H1 (cell line): ENCODE results near the gene NUP107. TPM values are rescaled to one million over a fixed set of nuclear protein-coding genes. Genes with fewer than 3 reads are reported as not detected.

Experiments
- CTCF ChIA-PET: fragments of 300-600 bp; sonication (Branson Sonifier 250); formaldehyde crosslinking; loops from one replicate; lab custom pipeline; 2021; ENCODE audit not compliant: partially characterized antibody; lab: Charles Lee
- POLR2A ChIA-PET: fragments of 300-600 bp; sonication (Branson Sonifier 250); formaldehyde crosslinking; loops from one replicate; lab custom pipeline; 2021; ENCODE audit warnings: inconsistent platforms; ENCODE audit not compliant: partially characterized antibody; lab: Charles Lee
- DNase-seq, 2 experiments: peaks; one replicate each; pipeline versions ENCODE4 v3.0.0 to v3.0.0-alpha.2; 2010 to 2022; ENCODE audit warnings: low spot score in 2 of 2, low read depth in 1 of 2, mixed read lengths in 1 of 2
- FAIRE-seq: peaks from 2 replicates; lab custom pipeline; 2011; peaks lifted over from hg19 to GRCh38; lab: Jason Lieb, UNC
- H2AFZ ChIP-seq: 2 replicates; pipeline ENCODE4 v1.8.1; 2012; ENCODE audit warnings: low read length, inconsistent platforms
- H2AK5ac ChIP-seq: 2 replicates; pipeline ENCODE4 v1.6.1; 2013; ENCODE audit warnings: low read depth, low read length
- H2BK120ac ChIP-seq: replicated peaks from 2 replicates; pipeline ENCODE3; 2013; ENCODE audit warnings: low read depth, low read length, inconsistent platforms
- H2BK12ac ChIP-seq: 2 replicates; pipeline ENCODE4 v1.6.1; 2013; ENCODE audit warnings: low read depth, low read length
- H2BK15ac ChIP-seq: 2 replicates; pipeline ENCODE4 v1.6.1; 2013; ENCODE audit warnings: low read length
- H2BK20ac ChIP-seq: 2 replicates; pipeline ENCODE4 v1.6.1; 2013; ENCODE audit warnings: low read length
- H2BK5ac ChIP-seq: 2 replicates; pipeline ENCODE4 v1.6.1; 2013; ENCODE audit warnings: low read depth, low read length
- H3K14ac ChIP-seq: 2 replicates; pipeline ENCODE4 v1.6.1; 2013; ENCODE audit warnings: inconsistent platforms; ENCODE audit not compliant: insufficient read length
- H3K18ac ChIP-seq: 2 replicates; pipeline ENCODE4 v1.6.1; 2013; ENCODE audit warnings: low read length; ENCODE audit errors: extremely low read depth
- H3K23ac ChIP-seq: 2 replicates; pipeline ENCODE4 v1.6.1; 2013; ENCODE audit warnings: inconsistent platforms; ENCODE audit not compliant: insufficient read length
- H3K23me2 ChIP-seq: 2 replicates; pipeline ENCODE4 v1.6.1; 2013; ENCODE audit warnings: low read depth, low read length
- H3K27ac ChIP-seq: 2 replicates; pipeline ENCODE4 v1.6.1; 2011; ENCODE audit warnings: low read depth, low read length, inconsistent platforms
- H3K27me3 ChIP-seq, 4 experiments: replicated peaks in 1 of 4; 1 replicate in 1 of 4; 2 replicates in 3 of 4; pipeline versions ENCODE4 v1.6.1 to v1.8.1; 2011 to 2013; ENCODE audit warnings: low read length in 3 of 4, mild to moderate bottlenecking in 3 of 4, inconsistent platforms in 2 of 4, mixed read lengths in 2 of 4, moderate library complexity in 1 of 4; ENCODE audit not compliant: control insufficient read depth in 3 of 4, insufficient read depth in 3 of 4; ENCODE audit errors: extremely low read depth in 1 of 4
- H3K36me3 ChIP-seq, 4 experiments: 2 replicates each; pipeline versions ENCODE4 v1.6.1 to v1.8.1; 2011 to 2013; ENCODE audit warnings: mild to moderate bottlenecking in 4 of 4, low read length in 3 of 4, moderate library complexity in 2 of 4, control low read depth in 1 of 4, inconsistent platforms in 1 of 4; ENCODE audit not compliant: insufficient read depth in 4 of 4, control insufficient read depth in 2 of 4
- H3K4ac ChIP-seq: replicated peaks from 2 replicates; pipeline ENCODE3; 2013; ENCODE audit warnings: low read length, low read depth, mixed read lengths, inconsistent platforms; ENCODE audit not compliant: insufficient read length
- H3K4me1 ChIP-seq, 4 experiments: replicated peaks in 1 of 4; 1 replicate in 1 of 4; 2 replicates in 3 of 4; pipeline versions ENCODE4 v1.6.1 to v1.8.1; 2011 to 2013; ENCODE audit warnings: low read length in 3 of 4, inconsistent platforms in 2 of 4, mixed read lengths in 1 of 4; ENCODE audit not compliant: insufficient read depth in 4 of 4, control insufficient read depth in 3 of 4
- H3K4me2 ChIP-seq, 2 experiments: 2 replicates each; pipeline versions ENCODE4 v1.6.1 to v1.8.1; 2011 to 2013; ENCODE audit warnings: low read depth in 2 of 2, low read length in 2 of 2, control low read depth in 1 of 2, inconsistent platforms in 1 of 2, mild to moderate bottlenecking in 1 of 2; ENCODE audit not compliant: insufficient read depth in 1 of 2
- H3K4me3 ChIP-seq, 4 experiments: fragments of 200-600, 300-600 bp in 1 of 4; sonication (generic), shearing (Covaris generic), sonication (Bioruptor Twin) in 1 of 4; 2 replicates each; pipeline versions ENCODE4 v1.5.1 to v1.8.1; 2011 to 2016; ENCODE audit warnings: low read length in 4 of 4, low read depth in 3 of 4, control low read depth in 2 of 4, inconsistent platforms in 2 of 4, mild to moderate bottlenecking in 2 of 4, mixed read lengths in 1 of 4, moderate library complexity in 1 of 4; ENCODE audit not compliant: insufficient read depth in 2 of 4; ENCODE audit errors: extremely low read depth in 1 of 4
- H3K56ac ChIP-seq: replicated peaks from 2 replicates; pipeline ENCODE3; 2013; ENCODE audit warnings: low read depth, mild to moderate bottlenecking, mixed read lengths, low read length, inconsistent platforms; ENCODE audit not compliant: insufficient read length
- H3K79me1 ChIP-seq: 2 replicates; pipeline ENCODE4 v1.6.1; 2013; ENCODE audit warnings: low read depth, low read length, control low read depth
- H3K79me2 ChIP-seq, 2 experiments: 2 replicates each; pipeline versions ENCODE4 v1.6.1 to v1.8.1; 2012 to 2013; ENCODE audit warnings: low read length in 2 of 2, mild to moderate bottlenecking in 2 of 2, inconsistent platforms in 1 of 2; ENCODE audit not compliant: insufficient read depth in 2 of 2, control insufficient read depth in 1 of 2
- H3K9ac ChIP-seq, 4 experiments: replicated peaks in 1 of 4; 1 replicate in 1 of 4; 2 replicates in 3 of 4; pipeline versions ENCODE4 v1.6.1 to v1.8.1; 2011 to 2013; ENCODE audit warnings: low read depth in 3 of 4, low read length in 3 of 4, control low read depth in 2 of 4, mild to moderate bottlenecking in 2 of 4, moderate library complexity in 2 of 4, inconsistent platforms in 1 of 4; ENCODE audit errors: extremely low read depth in 1 of 4
- H3K9me3 ChIP-seq, 2 experiments: 2 replicates each; pipeline versions ENCODE4 v1.6.1 to v1.8.1; 2012 to 2013; ENCODE audit warnings: mild to moderate bottlenecking in 2 of 2, moderate library complexity in 2 of 2, control low read depth in 1 of 2, inconsistent platforms in 1 of 2, low read depth in 1 of 2, low read length in 1 of 2, mixed read lengths in 1 of 2; ENCODE audit not compliant: insufficient read depth in 2 of 2
- H4K20me1 ChIP-seq, 2 experiments: replicated peaks in 1 of 2; 2 replicates each; pipeline versions ENCODE3 to v1.8.1; 2011 to 2013; ENCODE audit warnings: inconsistent platforms in 2 of 2, low read length in 2 of 2, mild to moderate bottlenecking in 1 of 2; ENCODE audit not compliant: insufficient read depth in 2 of 2, control insufficient read depth in 1 of 2
- H4K5ac ChIP-seq: 2 replicates; pipeline ENCODE4 v1.6.1; 2013; ENCODE audit warnings: low read length, low read depth, mixed read lengths, inconsistent platforms; ENCODE audit not compliant: insufficient read length
- H4K8ac ChIP-seq: 2 replicates; pipeline ENCODE4 v1.8.0; 2013; ENCODE audit warnings: mild to moderate bottlenecking, moderate library complexity, low read length, inconsistent platforms; ENCODE audit not compliant: insufficient read depth; ENCODE audit errors: extremely low read depth
- H4K91ac ChIP-seq: replicated peaks from 2 replicates; pipeline ENCODE3; 2013; ENCODE audit warnings: low read length, mixed read lengths, inconsistent platforms; ENCODE audit not compliant: insufficient read length
- CTBP2 ChIP-seq: IDR thresholded peaks from 2 replicates; pipeline ENCODE4 v1.7.0; 2011; ENCODE audit warnings: borderline replicate concordance, mild to moderate bottlenecking, moderate library complexity, mixed read lengths, low read length; ENCODE audit not compliant: insufficient read depth, insufficient read length
- EGR1 ChIP-seq: IDR thresholded peaks from 2 replicates; pipeline ENCODE4 v1.6.1; 2011; ENCODE audit warnings: low read depth, low read length, borderline replicate concordance
- EP300 ChIP-seq, 2 experiments: IDR thresholded peaks; 1 replicate in 1 of 2; 2 replicates in 1 of 2; pipeline ENCODE4 v1.6.1; 2011 to 2012; ENCODE audit warnings: low read depth in 2 of 2, low read length in 2 of 2, mild to moderate bottlenecking in 2 of 2, borderline replicate concordance in 1 of 2, inconsistent platforms in 1 of 2, moderate library complexity in 1 of 2
- KDM1A ChIP-seq: fragments of 200-600, 300-600 bp; sonication (generic); IDR thresholded peaks from 2 replicates; pipeline ENCODE4 v1.7.1; 2016; ENCODE audit warnings: mild to moderate bottlenecking, low read length, borderline replicate concordance
- POU5F1 ChIP-seq: IDR thresholded peaks from 2 replicates; pipeline ENCODE4 v1.6.1; 2011; ENCODE audit warnings: low read depth, mild to moderate bottlenecking, low read length, moderate library complexity
- RAD21 ChIP-seq, 2 experiments: IDR thresholded peaks in 1 of 2; conservative IDR thresholded peaks in 1 of 2; 2 replicates each; pipeline ENCODE4 v1.6.1; 2011; ENCODE audit warnings: low read depth in 2 of 2, low read length in 2 of 2, improper control_type of control experiment in 1 of 2, inconsistent platforms in 1 of 2, mild to moderate bottlenecking in 1 of 2, moderate library complexity in 1 of 2
- SP4 ChIP-seq: IDR thresholded peaks from 2 replicates; pipeline ENCODE4 v1.6.1; 2012; ENCODE audit warnings: low read length, inconsistent platforms
- TAF1 ChIP-seq: IDR thresholded peaks from 2 replicates; pipeline ENCODE4 v1.6.1; 2011; ENCODE audit warnings: mild to moderate bottlenecking, low read depth, low read length
- WGBS, 2 experiments: shearing (Covaris generic) in 1 of 2; methylation state at CpG; one replicate each; pipeline versions ENCODE4 v1.1.6 to v1.1.7; 2013 to 2015; ENCODE audit warnings: low lambda C conversion rate in 2 of 2, mixed read lengths in 2 of 2, inconsistent platforms in 1 of 2, low coverage in 1 of 2, missing lambda C conversion rate in 1 of 2; ENCODE audit not compliant: insufficient replicate concordance in 2 of 2, insufficient coverage in 1 of 2, insufficient read length in 1 of 2; ENCODE audit errors: extremely low coverage in 1 of 2, missing lambda C conversion rate in 1 of 2; 5-methylcytosine and 5-hydroxymethylcytosine counted together
- polyA plus RNA-seq, 7 experiments: library from polyadenylated mRNA; depleted of rRNA in 3 of 7; stranded (reverse) in 5 of 7; unstranded in 2 of 7; fragments of >200 nt in 5 of 7; fragments of 200-250 nt in 2 of 7; gene quantifications; 1 replicate in 5 of 7; 2 replicates in 1 of 7; 4 replicates in 1 of 7; pipeline versions ENCODE4 v1.2.1 to v1.2.3, GENCODE V29; 2011 to 2013; ENCODE audit warnings: missing spikeins in 2 of 7, mixed read lengths in 2 of 7
- total RNA-seq: library from RNA; stranded (reverse); fragmentation: NEBNext Ultra II Directional; extraction: Animal tissue kit (Norgen Biotek cat#: 25700); gene quantifications from 2 replicates; pipeline ENCODE4 v1.2.1, GENCODE V29; 2021
- TF ChIP-seq, protein P1 (sequence below): IDR thresholded peaks from 2 replicates; pipeline ENCODE4 v1.6.1; 2011; ENCODE audit warnings: low read depth, mild to moderate bottlenecking, low read length; ENCODE audit not compliant: insufficient read depth
- TF ChIP-seq, protein P2 (sequence below), 3 experiments: IDR thresholded peaks; 1 replicate in 2 of 3; 2 replicates in 1 of 3; pipeline versions ENCODE4 v1.5.1 to v1.6.1; 2011; ENCODE audit warnings: low read length in 3 of 3, mild to moderate bottlenecking in 3 of 3, inconsistent platforms in 2 of 3, low read depth in 1 of 3, moderate library complexity in 1 of 3; ENCODE audit not compliant: insufficient read depth in 1 of 3; ENCODE audit errors: control extremely low read depth in 1 of 3

Gene NUP107
- total and polyA plus RNA-seq, 2 of the 8 experiments (the other 6 are each of a cell fraction or from before 2014, with no cell fraction given), result 46.1 to 141 TPM

DNA sequence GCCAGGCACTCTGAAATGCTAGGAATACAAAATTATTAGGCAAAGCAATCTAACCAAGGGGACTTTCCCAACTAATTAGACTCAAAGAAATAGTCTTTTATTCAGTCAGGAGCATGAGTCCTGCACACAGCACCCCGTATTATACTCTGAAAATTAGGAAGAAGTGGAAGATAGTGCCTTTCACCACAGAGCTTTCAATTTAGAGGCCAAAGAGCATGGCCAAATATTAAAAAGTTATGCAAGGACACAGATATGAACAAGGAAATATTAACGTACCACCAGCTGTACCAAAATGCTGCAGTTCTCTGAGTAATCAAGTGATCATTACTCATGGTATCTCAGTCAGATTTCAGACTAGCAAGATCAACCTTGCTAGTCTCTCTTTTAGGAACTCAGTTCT, 98.6 kb downstream of the NUP107 start:
- Histone ChIP-seq H2BK20ac (no peak overlapping the region), H3K4me1 (peaks cover 0 to 3% (median 0%) of the 10 kb centered on the region in 4 experiments; a peak in 1 of 7 replicates), H3K23me2 (no peaks in the 10 kb centered on the region), H2BK12ac (no peak overlapping the region), H3K23ac (no peak overlapping the region), H3K27me3 (no peaks in the 10 kb centered on the region), H3K4ac (no peak overlapping the region), H4K91ac (no peak overlapping the region), H3K9ac (no peak overlapping the region), H2BK5ac (no peak overlapping the region), H4K8ac (no peak overlapping the region), H3K14ac (no peak overlapping the region), H3K18ac (no peak overlapping the region), H4K20me1 (no peaks in the 10 kb centered on the region), H2BK120ac (no peak overlapping the region), H2AK5ac (no peak overlapping the region), H3K36me3 (no peaks in the 10 kb centered on the region), H3K4me3 (no peak overlapping the region), H3K4me2 (no peak overlapping the region), H3K79me1 (no peaks in the 10 kb centered on the region), H3K9me3 (no peaks in the 10 kb centered on the region), H3K27ac (no peak overlapping the region), H2AFZ (no peak overlapping the region), H4K5ac (no peak overlapping the region), H2BK15ac (no peak overlapping the region), H3K56ac (no peak overlapping the region), H3K79me2 (no peaks in the 10 kb centered on the region)
- FAIRE-seq (no peak), DNase-seq (no peak)
- POLR2A ChIA-PET, result interaction anchor here (1.5 to 3.7 kb wide), 3 partner anchors 12 to 39 kb away, joined by 4 to 8 read pairs (median 5); partner anchors contain the start of gene MDM2
- CTCF ChIA-PET, result interaction anchor here (2.5 kb wide), 1 partner anchor 45 kb away, joined by 8 read pairs; no protein-coding TSS in a partner anchor
- 78% methylated on average over 2 of the region's 2 CpGs; no CpG with 5 or more reads in 1 of the 2 experiments for WGBS, 2 experiments
- TF ChIP-seq SP4 (no peak), TAF1 (no peak), EP300 (IDR thresholded peaks at IDR 0.05; ENCODE audit: borderline replicate concordance in 1 of 2, low read depth in 2 of 2, low read length in 2 of 2) (no peak), CTBP2 (no peak), EGR1 (no peak), RAD21 (IDR thresholded peaks at IDR 0.05 in 1 of 2, conservative IDR thresholded peaks at IDR 0.05 in 1 of 2; ENCODE audit: low read depth in 2 of 2, low read length in 2 of 2) (no peak), POU5F1 (no peak), KDM1A (no peak)
- TF ChIP-seq, protein P1, sequence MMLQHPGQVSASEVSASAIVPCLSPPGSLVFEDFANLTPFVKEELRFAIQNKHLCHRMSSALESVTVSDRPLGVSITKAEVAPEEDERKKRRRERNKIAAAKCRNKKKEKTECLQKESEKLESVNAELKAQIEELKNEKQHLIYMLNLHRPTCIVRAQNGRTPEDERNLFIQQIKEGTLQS, result no peak
- TF ChIP-seq, protein P2, sequence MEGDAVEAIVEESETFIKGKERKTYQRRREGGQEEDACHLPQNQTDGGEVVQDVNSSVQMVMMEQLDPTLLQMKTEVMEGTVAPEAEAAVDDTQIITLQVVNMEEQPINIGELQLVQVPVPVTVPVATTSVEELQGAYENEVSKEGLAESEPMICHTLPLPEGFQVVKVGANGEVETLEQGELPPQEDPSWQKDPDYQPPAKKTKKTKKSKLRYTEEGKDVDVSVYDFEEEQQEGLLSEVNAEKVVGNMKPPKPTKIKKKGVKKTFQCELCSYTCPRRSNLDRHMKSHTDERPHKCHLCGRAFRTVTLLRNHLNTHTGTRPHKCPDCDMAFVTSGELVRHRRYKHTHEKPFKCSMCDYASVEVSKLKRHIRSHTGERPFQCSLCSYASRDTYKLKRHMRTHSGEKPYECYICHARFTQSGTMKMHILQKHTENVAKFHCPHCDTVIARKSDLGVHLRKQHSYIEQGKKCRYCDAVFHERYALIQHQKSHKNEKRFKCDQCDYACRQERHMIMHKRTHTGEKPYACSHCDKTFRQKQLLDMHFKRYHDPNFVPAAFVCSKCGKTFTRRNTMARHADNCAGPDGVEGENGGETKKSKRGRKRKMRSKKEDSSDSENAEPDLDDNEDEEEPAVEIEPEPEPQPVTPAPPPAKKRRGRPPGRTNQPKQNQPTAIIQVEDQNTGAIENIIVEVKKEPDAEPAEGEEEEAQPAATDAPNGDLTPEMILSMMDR (IDR thresholded peaks at IDR 0.05; ENCODE audit: control extremely low read depth in 1 of 3, insufficient read depth in 1 of 3, low read depth in 1 of 3, low read length in 3 of 3), result no peak
